H9 (cell line): ENCODE measurements around the gene SNAP47. TPM values are rescaled to one million over a fixed set of nuclear protein-coding genes. Genes with fewer than 3 reads are reported as not detected.

Experiments
- DNase-seq: peaks from one replicate; pipeline ENCODE4 v3.0.0-alpha.2; 2017
- H2AFZ ChIP-seq: one replicate; pipeline ENCODE4 v1.6.1; 2013; ENCODE audit warnings: mild to moderate bottlenecking, low read length, control low read depth, moderate library complexity
- H2AK5ac ChIP-seq: 2 replicates; pipeline ENCODE4 v1.6.1; 2013; ENCODE audit warnings: low read length, control low read depth, mixed read lengths; ENCODE audit not compliant: insufficient read length
- H2BK120ac ChIP-seq: one replicate; pipeline ENCODE4 v1.6.1; 2013; ENCODE audit warnings: low read depth, mild to moderate bottlenecking, low read length, control low read depth, inconsistent platforms; ENCODE audit not compliant: poor library complexity, severe bottlenecking
- H2BK12ac ChIP-seq: 2 replicates; pipeline ENCODE4 v1.6.1; 2013; ENCODE audit warnings: low read length, control low read depth, mixed read lengths, low read depth; ENCODE audit not compliant: insufficient read length
- H2BK15ac ChIP-seq: 2 replicates; pipeline ENCODE4 v1.6.1; 2013; ENCODE audit warnings: low read depth, low read length, control low read depth
- H2BK20ac ChIP-seq: one replicate; pipeline ENCODE4 v1.6.1; 2013; ENCODE audit warnings: low read depth, mild to moderate bottlenecking, low read length, control low read depth, inconsistent platforms; ENCODE audit not compliant: poor library complexity, severe bottlenecking
- H2BK5ac ChIP-seq: 2 replicates; pipeline ENCODE4 v1.6.1; 2013; ENCODE audit warnings: low read length, control low read depth, mixed read lengths; ENCODE audit not compliant: insufficient read length
- H3K14ac ChIP-seq: 2 replicates; pipeline ENCODE4 v1.6.1; 2013; ENCODE audit warnings: low read length, control low read depth; ENCODE audit not compliant: insufficient read depth
- H3K18ac ChIP-seq: 2 replicates; pipeline ENCODE4 v1.6.1; 2013; ENCODE audit warnings: low read depth, mild to moderate bottlenecking, mixed read lengths, low read length, control low read depth; ENCODE audit not compliant: insufficient read length
- H3K23ac ChIP-seq: 2 replicates; pipeline ENCODE4 v1.6.1; 2013; ENCODE audit warnings: low read length, control low read depth, mixed read lengths, low read depth; ENCODE audit not compliant: insufficient read length
- H3K23me2 ChIP-seq: 2 replicates; pipeline ENCODE4 v1.6.1; 2013; ENCODE audit warnings: low read depth, mild to moderate bottlenecking, mixed read lengths, low read length, control low read depth; ENCODE audit not compliant: insufficient read length, poor library complexity, severe bottlenecking
- H3K27ac ChIP-seq: 2 replicates; pipeline ENCODE4 v1.5.1; 2013; ENCODE audit warnings: low read length, control low read depth, mixed read lengths, low read depth; ENCODE audit not compliant: insufficient read length
- H3K27me3 ChIP-seq: 2 replicates; pipeline ENCODE4 v1.6.1; 2013; ENCODE audit warnings: low read length, control low read depth, inconsistent platforms; ENCODE audit not compliant: insufficient read depth
- H3K4ac ChIP-seq: 2 replicates; pipeline ENCODE4 v1.6.1; 2013; ENCODE audit warnings: low read depth, mild to moderate bottlenecking, control low read depth, inconsistent platforms, low read length, moderate library complexity
- H3K4me1 ChIP-seq: 2 replicates; pipeline ENCODE4 v1.6.1; 2013; ENCODE audit warnings: low read length, control low read depth, inconsistent platforms; ENCODE audit not compliant: insufficient read depth
- H3K4me2 ChIP-seq: 2 replicates; pipeline ENCODE4 v1.6.1; 2013; ENCODE audit warnings: low read length, control low read depth, mixed read lengths; ENCODE audit not compliant: insufficient read length, insufficient read depth
- H3K56ac ChIP-seq: 2 replicates; pipeline ENCODE4 v1.6.1; 2013; ENCODE audit warnings: low read depth, mild to moderate bottlenecking, mixed read lengths, low read length, control low read depth; ENCODE audit not compliant: insufficient read length
- H3K79me1 ChIP-seq: 2 replicates; pipeline ENCODE4 v1.6.1; 2013; ENCODE audit warnings: low read depth, mild to moderate bottlenecking, moderate library complexity, low read length, control low read depth, inconsistent platforms; ENCODE audit not compliant: insufficient read depth, poor library complexity, severe bottlenecking
- H3K79me2 ChIP-seq: 2 replicates; pipeline ENCODE4 v1.6.1; 2013; ENCODE audit warnings: low read length, control low read depth, inconsistent platforms; ENCODE audit not compliant: insufficient read depth
- H3K9ac ChIP-seq: 2 replicates; pipeline ENCODE4 v1.6.1; 2013; ENCODE audit warnings: low read length, control low read depth, mixed read lengths; ENCODE audit not compliant: insufficient read length; ENCODE audit errors: extremely low read depth
- H3K9me3 ChIP-seq: one replicate; pipeline ENCODE4 v1.6.1; 2013; ENCODE audit warnings: low read depth, low read length, inconsistent platforms; ENCODE audit not compliant: control insufficient read depth
- H3T11ph ChIP-seq: one replicate; pipeline ENCODE4 v1.6.1; 2013; ENCODE audit warnings: mild to moderate bottlenecking, low read length, control low read depth, inconsistent platforms
- H4K20me1 ChIP-seq: one replicate; pipeline ENCODE4 v1.6.1; 2013; ENCODE audit not compliant: control insufficient read depth, insufficient read length, insufficient read depth
- H4K5ac ChIP-seq: 2 replicates; pipeline ENCODE4 v1.6.1; 2013; ENCODE audit warnings: low read depth, mild to moderate bottlenecking, mixed read lengths, low read length, control low read depth; ENCODE audit not compliant: insufficient read length
- H4K8ac ChIP-seq: replicated peaks from 2 replicates; pipeline ENCODE4 v1.6.1; 2013; ENCODE audit warnings: low read length, control low read depth, mixed read lengths, low read depth; ENCODE audit not compliant: insufficient read length
- H4K91ac ChIP-seq: 2 replicates; pipeline ENCODE4 v1.6.1; 2013; ENCODE audit warnings: low read depth, mild to moderate bottlenecking, moderate library complexity, mixed read lengths, low read length, control low read depth; ENCODE audit not compliant: insufficient read length
- H3K27ac Mint-ChIP-seq, 3 experiments: 2 replicates in 2 of 3; 3 replicates in 1 of 3; pipeline ENCODE4 v1.8.0; 2020 to 2021; ENCODE audit warnings: mixed read lengths in 3 of 3, mild to moderate bottlenecking in 1 of 3, moderate library complexity in 1 of 3
- H3K27me3 Mint-ChIP-seq: 2 replicates; pipeline ENCODE4 v1.8.0; 2021; ENCODE audit warnings: low read depth, mild to moderate bottlenecking, moderate library complexity, mixed read lengths
- H3K36me3 Mint-ChIP-seq, 3 experiments: 2 replicates in 2 of 3; 3 replicates in 1 of 3; pipeline ENCODE4 v1.8.0; 2020 to 2021; ENCODE audit warnings: low read depth in 3 of 3, mixed read lengths in 3 of 3; ENCODE audit not compliant: insufficient read depth in 1 of 3
- H3K4me1 Mint-ChIP-seq, 2 experiments: 2 replicates each; pipeline ENCODE4 v1.8.0; 2020; ENCODE audit warnings: mixed read lengths in 2 of 2
- H3K4me3 Mint-ChIP-seq, 2 experiments: 2 replicates in 1 of 2; 3 replicates in 1 of 2; pipeline ENCODE4 v1.8.0; 2020 to 2021; ENCODE audit warnings: mild to moderate bottlenecking in 2 of 2, mixed read lengths in 2 of 2, moderate library complexity in 1 of 2
- H3K9me3 Mint-ChIP-seq, 2 experiments: 2 replicates in 1 of 2; 3 replicates in 1 of 2; pipeline ENCODE4 v1.8.0; 2020; ENCODE audit warnings: mild to moderate bottlenecking in 2 of 2, mixed read lengths in 2 of 2, moderate library complexity in 1 of 2
- CTCF ChIP-seq: fragments of 200-600 bp; sonication (generic); conservative IDR thresholded peaks from 3 replicates; pipeline ENCODE4 v1.8.0; 2021; ENCODE audit warnings: antibody characterized with exemption, mild to moderate bottlenecking
- WGBS: extraction: QIAGEN DNeasy Blood & Tissue Kit; methylation state at CpG from one replicate; pipeline ENCODE4 v1.1.7; 2013; ENCODE audit warnings: missing lambda C conversion rate, low lambda C conversion rate, mixed read lengths; ENCODE audit not compliant: insufficient read length; ENCODE audit errors: extremely low coverage; 5-methylcytosine and 5-hydroxymethylcytosine counted together
- total RNA-seq: library from RNA; stranded (reverse); gene quantifications from 2 replicates; pipeline ENCODE4 v1.2.1, GENCODE V29; 2021

The SNAP47 gene
- total RNA-seq, 1 experiment from 2014 or later, result 44.1 TPM

GRCh38 chr1:227734546-227734855 is 734 bp upstream of the SNAP47 start:
- Histone ChIP-seq H3K9ac (peak overlapping the region; percentile 72), H3K23ac (no peak overlapping the region), H2BK5ac (no peak overlapping the region), H3K27ac (no peak overlapping the region), H3K23me2 (peaks cover 18% of the 10 kb centered on the region), H2BK12ac (no peak overlapping the region), H3K4me2 (peak overlapping the region; percentile 95), H3K56ac (no peak overlapping the region), H2BK120ac (no peak overlapping the region), H2BK15ac (no peak overlapping the region), H4K20me1 (peaks cover 8% of the 10 kb centered on the region), H2BK20ac (no peak overlapping the region), H2AFZ (no peak overlapping the region), H3K27me3 (no peaks in the 10 kb centered on the region), H4K5ac (no peak overlapping the region), H3T11ph (no peak overlapping the region), H3K79me2 (peaks cover 8% of the 10 kb centered on the region; the same call in 1 of the 2 replicates), H3K79me1 (no peaks in the 10 kb centered on the region), H3K4ac (no peak overlapping the region), H2AK5ac (no peak overlapping the region), H3K9me3 (no peaks in the 10 kb centered on the region), H4K91ac (no peak overlapping the region), H3K4me1 (peaks cover 5% of the 10 kb centered on the region; the same call in 1 of the 2 replicates), H3K14ac (peak overlapping the region; percentile 80; the same call in 1 of the 2 replicates), H4K8ac (no peak overlapping the region), H3K18ac (peak overlapping the region; percentile 41)
- no peak for DNase-seq
- peaks cover 5 to 21% (median 20%) of the 10 kb centered on the region in 3 experiments; a peak in 6 of 7 replicates for H3K36me3 Mint-ChIP-seq
- WGBS, result no CpG with 5 or more reads among the region's 10 CpGs
- peak overlapping the region in 2 of 3 experiments; percentile 7 to 39; a peak in 1 of 7 replicates for H3K27ac Mint-ChIP-seq
- peaks cover 15 to 29% of the 10 kb centered on the region in 2 experiments for H3K4me1 Mint-ChIP-seq
- no peaks in the 10 kb centered on the region; the same call in 1 of the 2 replicates for H3K27me3 Mint-ChIP-seq
- peak overlapping the region; percentile 89 to 96 for H3K4me3 Mint-ChIP-seq
- no peaks in the 10 kb centered on the region for H3K9me3 Mint-ChIP-seq
- TF ChIP-seq CTCF, result no peak
